Suprapubic skin (tissue), 4 donors: ENCODE results near the gene IL11. TPM values are rescaled to one million over a fixed set of nuclear protein-coding genes. Genes with fewer than 3 reads are reported as not detected.

Experiments used
- DNase-seq, 2 donors: peaks; one replicate each; pipeline ENCODE4 v3.0.0-alpha.2; 2019; ENCODE audit warnings: low spot score in 2 of 2
- H3K27ac ChIP-seq: fragments of 200-600 bp; sonication (generic); one replicate; pipeline ENCODE4 v1.5.1; 2019
- H3K27me3 ChIP-seq: fragments of 200-600 bp; sonication (generic); one replicate; pipeline ENCODE4 v1.5.1; 2019
- H3K36me3 ChIP-seq: fragments of 200-600 bp; sonication (generic); one replicate; pipeline ENCODE4 v1.5.1; 2019
- H3K4me1 ChIP-seq: fragments of 200-600 bp; sonication (generic); one replicate; pipeline ENCODE4 v1.5.1; 2019
- H3K4me3 ChIP-seq: fragments of 200-600 bp; sonication (generic); one replicate; pipeline ENCODE4 v1.5.1; 2019; ENCODE audit warnings: mild to moderate bottlenecking
- H3K9me3 ChIP-seq: fragments of 200-600 bp; sonication (generic); one replicate; pipeline ENCODE4 v1.5.1; 2019
- EP300 ChIP-seq: sonication (generic); formaldehyde crosslinking; IDR thresholded peaks from one replicate; pipeline ENCODE4 v1.6.1; 2017; ENCODE audit warnings: antibody characterized with exemption
- POLR2A ChIP-seq, 2 donors: fragments of 450-650 bp; IDR thresholded peaks; one replicate each; pipeline ENCODE4 v1.6.1; 2017; ENCODE audit warnings: antibody characterized with exemption in 2 of 2, mild to moderate bottlenecking in 2 of 2, moderate library complexity in 2 of 2
- POLR2AphosphoS5 ChIP-seq, 3 donors: sonication (generic); formaldehyde crosslinking; IDR thresholded peaks; one replicate each; pipeline ENCODE4 v1.6.1; 2017; ENCODE audit warnings: antibody characterized with exemption in 3 of 3
- WGBS: methylation state at CpG from one replicate; pipeline ENCODE4 v1.1.5; 2018; 5-methylcytosine and 5-hydroxymethylcytosine counted together
- total RNA-seq, 4 donors: library from RNA; depleted of rRNA; stranded (reverse); fragments of >200 nt; gene quantifications; one replicate each; pipeline ENCODE4 v1.1.0, GENCODE V29; 2016
- TF ChIP-seq, protein P1 (sequence below), 2 donors: fragments of 200-600 bp in 1 of 2; fragments of 450-650 bp in 1 of 2; sonication (generic) in 1 of 2; IDR thresholded peaks; one replicate each; pipeline ENCODE4 v1.5.1; 2016 to 2019; ENCODE audit warnings: antibody characterized with exemption in 2 of 2, mild to moderate bottlenecking in 1 of 2, moderate library complexity in 1 of 2

The IL11 gene
- total RNA-seq, 4 donors from 2014 or later: 0.97 to 1.7 (median 1.2) TPM

DNA sequence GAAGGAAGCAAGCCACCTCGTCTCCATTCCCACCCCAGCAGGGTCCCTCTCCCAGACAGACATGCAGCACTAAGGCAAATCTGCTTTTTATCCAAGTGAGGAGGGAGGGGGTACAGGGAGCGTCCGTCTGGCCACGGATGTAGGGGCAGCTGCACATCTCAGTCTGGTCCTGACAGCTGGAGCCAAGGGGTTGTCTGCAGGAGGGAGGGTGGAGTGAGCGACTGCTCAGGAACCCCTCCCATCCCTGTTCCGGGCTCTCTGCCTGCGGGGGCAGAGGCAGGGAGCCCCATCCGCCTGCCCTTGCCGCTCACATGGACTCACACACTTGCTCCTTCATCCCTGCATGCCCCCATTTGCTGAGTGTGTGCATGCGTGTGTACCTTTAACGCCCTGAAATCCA, 8.9 kb upstream of the IL11 start:
- Histone ChIP-seq H3K4me1 (peaks cover 18% of the 10 kb centered on the region), H3K9me3 (no peaks in the 10 kb centered on the region), H3K4me3 (no peak overlapping the region), H3K36me3 (no peaks in the 10 kb centered on the region), H3K27me3 (peaks cover 37% of the 10 kb centered on the region), H3K27ac (no peak overlapping the region)
- no peak for DNase-seq
- TF ChIP-seq POLR2A (IDR thresholded peaks at IDR 0.05) (no peak), POLR2AphosphoS5 (IDR thresholded peaks at IDR 0.05) (no peak), EP300 (no peak)
- TF ChIP-seq, protein P1, sequence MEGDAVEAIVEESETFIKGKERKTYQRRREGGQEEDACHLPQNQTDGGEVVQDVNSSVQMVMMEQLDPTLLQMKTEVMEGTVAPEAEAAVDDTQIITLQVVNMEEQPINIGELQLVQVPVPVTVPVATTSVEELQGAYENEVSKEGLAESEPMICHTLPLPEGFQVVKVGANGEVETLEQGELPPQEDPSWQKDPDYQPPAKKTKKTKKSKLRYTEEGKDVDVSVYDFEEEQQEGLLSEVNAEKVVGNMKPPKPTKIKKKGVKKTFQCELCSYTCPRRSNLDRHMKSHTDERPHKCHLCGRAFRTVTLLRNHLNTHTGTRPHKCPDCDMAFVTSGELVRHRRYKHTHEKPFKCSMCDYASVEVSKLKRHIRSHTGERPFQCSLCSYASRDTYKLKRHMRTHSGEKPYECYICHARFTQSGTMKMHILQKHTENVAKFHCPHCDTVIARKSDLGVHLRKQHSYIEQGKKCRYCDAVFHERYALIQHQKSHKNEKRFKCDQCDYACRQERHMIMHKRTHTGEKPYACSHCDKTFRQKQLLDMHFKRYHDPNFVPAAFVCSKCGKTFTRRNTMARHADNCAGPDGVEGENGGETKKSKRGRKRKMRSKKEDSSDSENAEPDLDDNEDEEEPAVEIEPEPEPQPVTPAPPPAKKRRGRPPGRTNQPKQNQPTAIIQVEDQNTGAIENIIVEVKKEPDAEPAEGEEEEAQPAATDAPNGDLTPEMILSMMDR (IDR thresholded peaks at IDR 0.05): no peak
- WGBS: 72% methylated on average over 10 of the region's 11 CpGs

DNA sequence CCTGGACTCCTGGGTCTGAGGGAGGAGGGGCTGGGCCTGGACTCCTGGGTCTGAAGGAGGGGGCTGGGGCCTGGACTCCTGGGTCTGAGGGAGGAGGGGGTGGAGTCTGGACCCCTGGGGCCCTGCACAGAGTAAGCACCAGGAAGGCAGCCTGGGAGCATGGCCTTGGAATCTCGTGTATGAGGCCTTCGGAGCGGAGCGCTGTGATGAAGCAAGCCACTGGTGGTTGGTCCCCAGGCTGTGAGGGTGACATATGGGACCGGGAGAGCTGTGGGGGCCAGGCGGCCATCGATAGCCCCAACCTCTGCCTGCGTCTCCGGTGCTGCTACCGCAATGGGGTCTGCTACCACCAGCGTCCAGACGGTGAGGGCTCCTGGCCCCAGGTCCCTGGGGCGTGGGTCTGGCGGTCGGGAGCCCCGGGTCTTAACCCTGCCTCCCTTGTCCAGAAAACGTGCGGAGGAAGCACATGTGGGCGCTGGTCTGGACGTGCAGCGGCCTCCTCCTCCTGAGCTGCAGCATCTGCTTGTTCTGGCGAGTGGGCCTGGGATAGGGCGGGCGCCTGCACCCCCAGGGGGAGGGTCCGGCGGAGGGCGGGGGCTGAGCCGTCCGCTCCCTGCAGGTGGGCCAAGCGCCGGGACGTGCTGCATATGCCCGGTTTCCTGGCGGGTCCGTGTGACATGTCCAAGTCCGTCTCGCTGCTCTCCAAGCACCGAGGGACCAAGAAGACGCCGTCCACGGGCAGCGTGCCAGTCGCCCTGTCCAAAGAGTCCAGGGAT, 7.3 kb upstream of the IL11 start:
- TF ChIP-seq EP300 (no peak), POLR2AphosphoS5 (IDR thresholded peaks at IDR 0.05) (no peak), POLR2A (IDR thresholded peaks at IDR 0.05) (no peak)
- TF ChIP-seq, protein P1 (IDR thresholded peaks at IDR 0.05): no peak
- no peak overlapping the region for H3K27ac ChIP-seq

DNA sequence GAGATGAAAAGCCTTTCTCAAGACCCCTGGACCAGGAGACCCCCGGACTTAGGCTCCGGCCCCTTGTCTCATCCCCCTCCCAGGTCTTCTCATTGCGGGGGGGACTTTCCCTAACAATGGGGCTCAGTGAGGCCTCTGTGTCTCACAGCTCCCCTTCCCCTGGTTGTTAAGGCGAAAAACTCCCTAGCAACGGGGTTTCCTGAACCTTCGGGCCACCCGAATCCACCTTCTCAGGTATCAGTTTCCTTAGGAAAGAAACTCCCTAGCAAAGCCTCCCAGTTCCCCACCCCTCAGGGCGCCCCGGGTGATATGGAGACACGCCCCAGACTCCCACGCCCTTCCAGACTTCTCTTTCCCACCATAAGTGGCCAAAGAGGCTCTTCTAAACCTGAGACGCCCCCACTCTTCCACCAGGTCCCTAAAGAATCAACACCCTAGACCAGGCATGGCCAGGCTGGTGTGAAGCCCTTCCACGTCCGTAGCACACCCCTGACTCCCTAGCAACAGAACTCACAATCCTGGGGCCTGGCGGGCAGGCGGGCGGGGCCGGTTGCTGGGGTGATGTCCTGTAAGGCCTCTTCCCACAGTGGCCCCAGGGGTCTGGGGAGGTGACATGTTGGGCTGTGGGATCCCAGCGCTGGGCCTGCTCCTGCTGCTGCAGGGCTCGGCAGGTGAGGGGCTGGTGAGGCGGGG, 6.1 kb upstream of the IL11 start, which contains the start of gene TMEM190:
TMEM190 (plus strand) TSS at position 586 of the 693 bp plus-strand sequence; CDS start at position 614, 28 bp downstream.
- TF ChIP-seq POLR2AphosphoS5 (IDR thresholded peaks at IDR 0.05): no peak
- no peak for TF ChIP-seq EP300
- no peak for TF ChIP-seq POLR2A (IDR thresholded peaks at IDR 0.05)
- TF ChIP-seq, protein P1 (IDR thresholded peaks at IDR 0.05): no peak
- Histone ChIP-seq H3K36me3 (no peaks in the 10 kb centered on the region), H3K27ac (no peak within 1 kb of the TSS), H3K4me1 (peaks cover 11% of the 10 kb centered on the region), H3K9me3 (no peaks in the 10 kb centered on the region), H3K4me3 (no peak within 1 kb of the TSS), H3K27me3 (peaks cover 65% of the 10 kb centered on the region)
- WGBS: 42% methylated on average over 16 of the region's 21 CpGs
- no peak for DNase-seq

More for the DNA sequence above, 7.3 kb upstream of the IL11 start:
- H3K36me3 ChIP-seq: no peaks in the 10 kb centered on the region
- H3K4me3 ChIP-seq: no peak overlapping the region
- no peak for DNase-seq
- H3K4me1 ChIP-seq: peaks cover 11% of the 10 kb centered on the region
- 48% methylated on average over 10 of the region's 43 CpGs for WGBS
- H3K9me3 ChIP-seq: no peaks in the 10 kb centered on the region
- peaks cover 54% of the 10 kb centered on the region for H3K27me3 ChIP-seq

DNA sequence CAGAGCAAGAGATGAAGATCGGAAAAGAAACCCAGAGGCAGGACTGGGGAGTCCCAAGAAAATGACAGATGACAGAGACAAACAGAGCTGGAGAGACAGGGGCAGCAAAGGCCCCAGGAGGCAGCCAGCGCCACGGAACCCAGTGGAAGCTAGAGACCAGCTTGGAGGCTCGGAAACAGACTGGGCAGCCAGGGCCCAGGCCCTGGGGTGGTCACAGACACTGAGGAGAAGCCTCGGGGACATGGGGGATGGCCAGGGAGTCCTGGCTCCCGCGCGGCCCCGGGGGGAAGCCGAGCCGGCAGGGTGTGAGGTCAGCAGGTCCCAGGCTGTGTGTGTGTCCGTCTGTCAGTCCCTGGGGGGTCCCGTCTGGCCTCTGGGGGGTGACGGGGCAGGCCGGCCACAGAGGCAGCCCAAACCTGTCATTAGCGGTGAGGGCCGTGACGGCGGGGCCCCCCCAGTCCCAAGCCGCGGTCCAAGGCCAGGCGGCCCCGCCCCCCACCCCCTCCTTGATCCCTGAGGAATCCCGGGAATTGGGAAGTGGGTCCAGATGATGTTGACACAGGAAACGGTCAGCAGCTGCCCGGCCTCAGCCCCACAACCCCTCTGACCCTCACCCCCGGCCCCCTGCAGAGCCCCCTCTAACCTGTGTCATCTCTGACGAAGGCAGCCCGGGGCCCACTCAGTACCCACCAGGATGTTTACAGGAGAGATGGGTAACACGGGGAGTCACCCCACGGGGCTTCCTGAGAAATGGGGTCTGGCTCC, 3.9 kb upstream of the IL11 start:
- DNase-seq: no peak
- Histone ChIP-seq H3K4me3 (no peak overlapping the region), H3K27me3 (peaks cover 87% of the 10 kb centered on the region), H3K4me1 (peaks cover 24% of the 10 kb centered on the region), H3K36me3 (no peaks in the 10 kb centered on the region), H3K9me3 (no peaks in the 10 kb centered on the region), H3K27ac (no peak overlapping the region)
- TF ChIP-seq POLR2A (IDR thresholded peaks at IDR 0.05) (no peak), POLR2AphosphoS5 (IDR thresholded peaks at IDR 0.05) (no peak)
- TF ChIP-seq, protein P1 (IDR thresholded peaks at IDR 0.05): no peak
- 22% methylated on average over 17 of the region's 31 CpGs for WGBS
